Glomerular visceral epithelial cell (primary cell): ENCODE results near the gene GPATCH4.
"Not testable (repeated sequence)": the region's sequence is repeated elsewhere in the genome, so short reads cannot be mapped to it uniquely, and the experiment has no call there.

Experiments used
- DNase-seq: peaks from one replicate; pipeline ENCODE4 v3.0.0-alpha.2; 2016; ENCODE audit errors: extremely low spot score

GPATCH4 gene

DNA sequence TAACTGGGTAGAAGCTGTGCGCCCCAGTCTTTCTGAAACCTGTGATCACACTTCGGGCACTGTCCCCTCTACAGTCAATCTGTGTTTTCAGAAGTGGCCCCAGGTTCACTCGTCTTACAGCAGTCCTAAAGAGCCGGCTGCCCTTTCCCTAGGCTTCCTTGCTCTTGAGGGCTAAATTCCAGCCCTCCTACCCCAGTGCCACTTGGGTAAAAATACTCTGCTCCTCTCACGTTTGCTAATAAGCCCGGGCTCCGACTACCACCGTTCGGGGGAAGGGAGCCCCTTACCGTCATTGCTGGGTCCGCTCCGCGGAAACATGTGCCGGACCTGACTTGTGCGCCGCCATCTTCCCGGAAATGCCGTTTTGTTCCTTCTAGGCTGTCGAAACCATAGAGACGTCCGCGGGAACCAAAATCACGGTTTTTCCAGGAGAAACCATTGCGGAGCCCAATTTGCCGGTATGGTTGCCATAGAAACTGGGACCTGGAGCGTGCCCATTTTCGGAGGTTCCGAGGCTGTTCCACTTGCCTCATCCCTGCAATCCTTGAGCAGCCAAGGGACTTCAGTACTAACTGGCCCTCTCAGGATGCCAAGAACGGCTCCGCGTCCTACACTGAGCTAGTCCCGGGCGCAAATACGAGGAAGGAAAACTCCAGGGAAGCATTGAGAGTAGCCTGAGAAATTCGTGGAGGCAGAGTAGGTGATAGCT, at the start of gene GPATCH4:
GPATCH4 (minus strand) TSS at position 358 of the 709 bp plus-strand sequence.
- DNase-seq, result peak; percentile 89

- peak; percentile 21 for DNase-seq
Observed at GRCh38 chr1:156648951-156649350, 47.7 kb upstream of the GPATCH4 start.

DNA sequence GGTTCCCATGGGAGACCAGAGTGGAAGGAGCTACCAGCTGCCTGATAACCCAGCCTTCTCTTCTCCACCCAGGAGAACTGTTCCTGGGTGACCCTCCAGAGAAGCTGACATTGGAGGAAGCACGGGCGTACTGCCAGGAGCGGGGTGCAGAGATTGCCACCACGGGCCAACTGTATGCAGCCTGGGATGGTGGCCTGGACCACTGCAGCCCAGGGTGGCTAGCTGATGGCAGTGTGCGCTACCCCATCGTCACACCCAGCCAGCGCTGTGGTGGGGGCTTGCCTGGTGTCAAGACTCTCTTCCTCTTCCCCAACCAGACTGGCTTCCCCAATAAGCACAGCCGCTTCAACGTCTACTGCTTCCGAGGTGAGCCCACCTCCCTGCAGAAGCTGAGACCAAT, 47.2 kb upstream of the GPATCH4 start:
- DNase-seq, result no peak

DNA sequence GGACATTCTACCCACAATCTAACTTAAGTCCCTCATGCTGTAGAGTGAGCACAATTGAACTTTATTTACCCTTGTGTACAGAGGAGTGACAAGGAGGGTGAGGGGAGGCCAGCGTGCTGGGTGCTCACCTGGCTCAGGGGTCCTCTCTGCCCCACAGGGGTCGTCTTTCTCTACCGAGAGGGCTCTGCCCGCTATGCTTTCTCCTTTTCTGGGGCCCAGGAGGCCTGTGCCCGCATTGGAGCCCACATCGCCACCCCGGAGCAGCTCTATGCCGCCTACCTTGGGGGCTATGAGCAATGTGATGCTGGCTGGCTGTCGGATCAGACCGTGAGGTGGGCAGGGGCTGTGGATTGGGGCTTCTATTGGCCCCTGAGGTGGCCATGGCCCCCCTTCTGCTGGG, 46.1 kb upstream of the GPATCH4 start:
- DNase-seq, result no peak

GRCh38 chr1:156646738-156647211, 45.5 kb upstream of the GPATCH4 start:
- DNase-seq, result no peak

DNA sequence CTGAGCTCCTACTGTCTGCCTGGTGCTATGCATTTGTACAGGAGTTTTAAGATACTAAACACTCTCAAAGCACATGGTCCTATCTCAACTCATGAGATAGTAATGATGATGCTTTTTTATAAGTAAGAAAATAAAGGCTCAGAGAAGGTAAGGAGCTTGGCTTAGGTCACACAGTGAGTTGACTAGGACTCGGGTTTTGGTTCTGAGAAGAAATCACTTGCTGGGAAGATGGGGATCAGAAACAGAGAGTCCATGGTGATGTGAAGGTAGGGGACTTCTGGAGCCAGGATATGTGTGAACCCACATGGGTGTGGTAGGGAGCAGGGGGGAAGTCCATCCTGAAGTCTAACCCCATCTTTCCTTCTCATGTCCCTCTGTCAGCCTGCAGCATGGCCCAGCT, 44.4 kb upstream of the GPATCH4 start:
- no peak for DNase-seq

DNA sequence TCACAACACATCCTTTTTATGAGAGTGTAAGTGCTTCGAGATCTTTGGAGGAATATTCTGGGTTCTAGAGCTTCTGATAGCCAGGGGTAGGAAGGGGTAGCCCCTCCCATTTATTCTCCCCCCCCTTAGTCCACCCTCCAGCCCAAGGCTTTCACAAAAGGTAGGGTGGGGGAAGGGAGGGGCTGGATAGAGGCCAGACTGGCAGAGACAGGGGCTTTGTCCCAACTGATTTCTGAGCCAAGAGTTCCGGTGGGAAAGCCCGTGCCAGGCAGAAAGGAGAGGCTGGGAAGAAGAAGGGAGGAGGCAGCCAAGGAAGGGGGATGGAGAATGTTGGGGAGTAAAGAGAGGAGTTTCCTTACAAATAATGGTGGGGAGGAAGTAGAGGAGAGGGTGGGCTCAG, 43.8 kb upstream of the GPATCH4 start:
- DNase-seq, result no peak

DNA sequence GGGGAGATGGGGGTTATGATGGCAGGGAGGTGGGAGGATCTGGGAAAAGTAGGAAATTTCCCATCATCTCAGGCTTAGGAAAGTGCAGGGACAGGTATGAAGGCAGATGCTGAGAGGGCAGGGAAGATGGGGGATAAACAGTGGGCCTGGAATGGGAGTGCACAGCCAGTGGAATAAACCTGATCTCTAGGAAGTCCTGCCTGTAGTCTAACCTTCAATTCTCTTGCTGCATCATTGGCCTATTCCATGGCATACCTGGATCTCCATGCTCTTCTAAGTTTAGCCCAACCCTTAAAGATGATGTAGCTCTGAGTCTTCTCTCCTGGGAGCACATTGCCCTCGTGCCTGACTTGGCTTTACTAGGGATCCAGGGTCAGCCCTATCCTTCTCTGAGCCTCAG, 43.4 kb upstream of the GPATCH4 start:
- DNase-seq, result no peak

DNA sequence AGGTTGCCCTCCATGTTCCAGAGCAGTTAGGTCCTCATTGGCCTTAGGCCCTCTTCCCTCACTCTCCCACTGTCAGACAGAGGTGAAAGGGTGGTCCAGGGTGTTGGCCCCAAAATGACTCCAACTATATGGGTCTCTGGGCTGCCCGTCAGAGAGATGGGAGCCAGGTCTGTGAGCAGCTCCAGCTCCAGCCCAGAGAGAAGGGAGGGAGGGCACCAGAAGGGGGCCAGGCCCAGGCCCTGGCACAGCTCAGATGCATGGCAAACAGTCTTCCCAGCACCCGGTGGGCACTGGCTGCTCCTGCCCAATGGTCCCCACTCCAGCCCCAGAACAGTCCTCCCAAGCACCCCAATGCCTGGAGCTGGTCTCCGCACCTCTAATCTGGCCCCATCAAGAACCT, 42.9 kb upstream of the GPATCH4 start:
- DNase-seq, result no peak

DNA sequence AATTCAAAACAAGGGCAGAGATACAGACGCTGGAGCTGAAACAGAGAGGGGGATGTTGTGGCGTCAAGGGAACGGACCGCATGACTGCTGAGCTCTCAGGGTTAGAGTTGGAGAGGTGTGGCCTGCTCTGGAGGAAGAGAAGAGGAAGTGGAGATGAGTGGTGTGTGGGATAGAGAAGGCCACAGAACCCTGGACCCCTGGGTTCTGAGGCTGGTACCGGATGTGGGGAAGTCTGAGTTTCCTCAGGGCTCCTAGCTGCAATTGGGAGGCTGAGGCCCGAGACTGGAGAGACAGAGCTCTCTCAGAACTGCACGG, 42.5 kb upstream of the GPATCH4 start:
- DNase-seq, result no peak

- no peak for DNase-seq
Observed at GRCh38 chr1:156643049-156643777, 41.9 kb upstream of the GPATCH4 start.

DNA sequence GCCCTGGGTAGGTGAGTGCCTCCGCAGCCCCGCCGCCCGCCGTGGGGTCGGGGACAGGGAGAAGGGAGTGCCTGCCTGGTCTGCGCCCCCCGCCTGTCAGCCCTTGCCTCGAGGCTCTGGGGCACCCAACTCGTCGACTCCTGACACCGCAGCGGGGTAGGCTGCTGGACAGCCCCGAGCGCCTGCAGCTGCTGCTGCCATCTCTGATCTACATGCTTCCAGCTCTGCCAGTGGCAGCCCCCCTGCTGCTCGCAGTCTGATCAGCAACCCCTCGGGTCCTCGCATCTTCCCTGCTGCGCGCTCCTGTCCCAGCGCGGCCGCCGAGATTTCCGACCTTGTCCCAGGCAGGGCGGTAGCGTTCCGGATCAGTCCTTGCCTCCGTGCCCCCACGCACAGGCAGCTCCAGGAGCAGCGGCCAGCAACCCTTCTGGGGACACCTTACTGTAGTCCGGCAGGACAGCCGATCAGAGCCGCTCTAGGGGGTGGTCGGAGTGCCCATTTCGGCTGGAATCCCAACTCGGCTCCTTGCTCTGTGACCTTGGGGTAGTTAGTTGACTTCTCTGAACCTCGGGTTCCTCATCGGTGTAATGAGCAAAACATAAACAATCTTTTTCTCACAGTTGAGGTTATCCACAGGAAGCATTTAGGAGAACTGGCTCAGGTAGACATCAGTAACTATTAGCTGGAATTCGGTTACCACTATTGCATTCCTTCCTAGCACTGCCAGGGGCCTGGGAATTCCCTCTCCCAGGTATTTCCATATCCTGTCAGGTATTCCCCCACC, 41.2 kb upstream of the GPATCH4 start:
- no peak for DNase-seq

GRCh38 chr1:156641761-156642264, 40.5 kb upstream of the GPATCH4 start, which contains the start of gene BCAN:
TSS of gene BCAN (plus strand) at chr1:156642117. CDS start at chr1:156646055, 3,938 bp downstream.
- no peak for DNase-seq

- DNase-seq, result no peak
Observed at GRCh38 chr1:156640842-156641706, 39.8 kb upstream of the GPATCH4 start.

GRCh38 chr1:156639601-156640101, 38.4 kb upstream of the GPATCH4 start:
- DNase-seq, result peak; percentile 48

DNA sequence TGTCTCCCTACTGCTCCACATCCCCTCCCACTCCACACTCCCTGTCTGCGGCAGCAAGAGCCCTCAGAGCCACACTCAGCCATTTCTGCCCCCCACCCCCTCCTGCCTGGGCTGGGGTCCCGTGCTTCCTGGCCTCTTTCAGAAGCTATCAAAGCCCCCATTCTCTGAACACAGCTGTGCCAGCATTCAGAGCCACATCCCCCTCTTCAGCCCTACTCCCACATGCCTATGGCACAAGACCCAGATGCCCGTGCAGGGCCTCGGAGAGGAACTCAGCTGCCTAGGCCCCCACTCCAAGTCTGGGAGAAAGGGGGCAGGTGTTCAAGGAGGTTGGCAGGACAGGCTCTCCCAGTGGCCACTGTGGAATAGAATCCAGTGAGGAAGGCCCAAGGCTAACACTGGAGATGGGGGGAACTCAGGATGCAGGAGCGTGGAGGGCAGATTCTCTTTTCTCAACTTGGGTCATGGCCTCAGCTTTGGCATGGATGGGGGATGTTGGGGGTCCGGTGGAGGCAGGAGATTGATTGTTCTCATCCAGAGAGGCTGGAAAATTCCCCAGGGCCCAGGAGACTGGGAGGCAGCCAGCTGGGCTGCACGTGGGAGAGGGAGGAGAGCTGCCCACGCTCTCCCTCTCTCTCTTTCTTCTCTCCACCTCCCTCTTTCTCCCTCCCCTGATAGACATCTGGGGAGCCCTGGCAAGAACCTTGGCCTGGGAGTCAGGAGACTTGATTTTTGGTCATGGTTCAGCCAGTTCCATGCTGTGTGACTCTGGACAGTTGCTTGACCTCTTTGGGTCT, 37.1 kb upstream of the GPATCH4 start:
- no peak for DNase-seq

GRCh38 chr1:156632355-156632754, 31.1 kb upstream of the GPATCH4 start:
- no peak for DNase-seq

GRCh38 chr1:156631152-156631551, 29.9 kb upstream of the GPATCH4 start:
- DNase-seq, result not testable (repeated sequence)

DNA sequence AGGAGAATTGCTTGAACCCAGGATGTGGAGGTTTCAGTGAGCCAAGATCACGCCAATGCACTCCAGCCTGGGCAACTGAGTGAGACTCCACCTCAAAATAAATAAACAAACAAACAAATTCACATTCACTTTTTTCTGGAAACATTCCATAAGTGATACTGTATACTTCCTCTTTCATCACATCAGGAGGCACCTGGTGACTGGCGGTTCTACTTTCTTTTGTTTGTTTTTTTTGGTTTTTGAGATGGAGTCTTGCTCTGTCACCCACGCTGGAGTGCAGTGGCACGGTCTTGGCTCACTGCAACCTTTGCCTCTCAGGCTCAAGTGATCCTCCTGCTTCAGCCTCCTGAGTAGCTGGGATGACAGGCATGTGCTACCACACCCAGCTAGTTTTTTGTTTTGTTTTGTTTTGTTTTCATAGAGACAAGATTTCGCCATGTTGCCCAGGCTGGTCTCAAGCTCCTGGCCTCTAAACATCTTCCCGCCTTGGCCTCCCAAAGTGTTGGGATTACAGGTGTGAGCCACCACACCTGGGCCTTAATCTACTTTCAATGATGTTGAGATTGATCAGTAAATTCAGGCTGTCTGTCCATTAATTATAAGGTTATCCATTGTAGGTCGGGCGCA, 28.7 kb upstream of the GPATCH4 start:
- DNase-seq, result no peak
